ENCODE results near the gene GRID2IP.

The GRID2IP gene

GRCh38 chr7:6508539-6508938, 42.7 kb downstream of the GRID2IP start:
- no peak for TF ChIP-seq CTCF (IDR thresholded peaks at IDR 0.05; ENCODE audit: low read depth, low read length)
- no peak for TF ChIP-seq POLR2A (IDR thresholded peaks at IDR 0.05; ENCODE audit: extremely low read depth, insufficient read length)
- TF ChIP-seq MAX (IDR thresholded peaks at IDR 0.05; ENCODE audit: low read depth, low read length): no peak
- TF ChIP-seq MYC (IDR thresholded peaks at IDR 0.05; ENCODE audit: low read depth, low read length): no peak
- no peak for DNase-seq (ENCODE audit: low read depth)
- no peak overlapping the region for H3K4me3 ChIP-seq (ENCODE audit: low read depth, low read length)

- no peak overlapping the region for H3K4me3 ChIP-seq (ENCODE audit: low read depth, low read length)
- TF ChIP-seq CTCF (IDR thresholded peaks at IDR 0.05; ENCODE audit: low read depth, low read length) (no peak), MAX (IDR thresholded peaks at IDR 0.05; ENCODE audit: low read depth, low read length) (no peak), POLR2A (IDR thresholded peaks at IDR 0.05; ENCODE audit: extremely low read depth, insufficient read length) (no peak), MYC (IDR thresholded peaks at IDR 0.05; ENCODE audit: low read depth, low read length) (no peak)
- no peak for DNase-seq (ENCODE audit: low read depth)
These were observed 43.4 kb downstream of the GRID2IP start for GRCh38 chr7:6507906-6508305.

- no peak for DNase-seq (ENCODE audit: low read depth)
- TF ChIP-seq MYC (IDR thresholded peaks at IDR 0.05; ENCODE audit: low read depth, low read length) (no peak), POLR2A (IDR thresholded peaks at IDR 0.05; ENCODE audit: extremely low read depth, insufficient read length) (no peak), CTCF (IDR thresholded peaks at IDR 0.05; ENCODE audit: low read depth, low read length) (no peak), MAX (IDR thresholded peaks at IDR 0.05; ENCODE audit: low read depth, low read length) (no peak)
- H3K4me3 ChIP-seq (ENCODE audit: low read depth, low read length): no peak overlapping the region
These were observed 45.3 kb downstream of the GRID2IP start for GRCh38 chr7:6505685-6506559.

- no peak overlapping the region for H3K4me3 ChIP-seq (ENCODE audit: low read depth, low read length)
- DNase-seq (ENCODE audit: low read depth): no peak
- no peak for TF ChIP-seq CTCF (IDR thresholded peaks at IDR 0.05; ENCODE audit: low read depth, low read length)
These were observed 46.3 kb downstream of the GRID2IP start for GRCh38 chr7:6504996-6505395.

GRCh38 chr7:6502886-6503285, 48.4 kb downstream of the GRID2IP start:
- no peak overlapping the region for H3K4me3 ChIP-seq (ENCODE audit: low read depth, low read length)
- DNase-seq (ENCODE audit: low read depth): no peak
- no peak for TF ChIP-seq MYC (IDR thresholded peaks at IDR 0.05; ENCODE audit: low read depth, low read length)
- TF ChIP-seq POLR2A (IDR thresholded peaks at IDR 0.05; ENCODE audit: extremely low read depth, insufficient read length): no peak
- no peak for TF ChIP-seq MAX (IDR thresholded peaks at IDR 0.05; ENCODE audit: low read depth, low read length)

- no peak for DNase-seq (ENCODE audit: low read depth)
- no peak overlapping the region for H3K4me3 ChIP-seq (ENCODE audit: low read depth, low read length)
- TF ChIP-seq MYC (IDR thresholded peaks at IDR 0.05; ENCODE audit: low read depth, low read length): no peak
- no peak for TF ChIP-seq MAX (IDR thresholded peaks at IDR 0.05; ENCODE audit: low read depth, low read length)
- TF ChIP-seq POLR2A (IDR thresholded peaks at IDR 0.05; ENCODE audit: extremely low read depth, insufficient read length): no peak
- TF ChIP-seq CTCF (IDR thresholded peaks at IDR 0.05; ENCODE audit: low read depth, low read length): no peak
These were observed 49.4 kb downstream of the GRID2IP start for GRCh38 chr7:6501586-6502564.
